ENCODE data around the gene UNC45A.

Gene UNC45A

GRCh38 chr15:90942354-90943120, 7.5 kb downstream of the UNC45A start:
- no peak for DNase-seq (ENCODE audit: low read depth)

- no peak for DNase-seq (ENCODE audit: low read depth)
Observed at GRCh38 chr15:90945091-90945490, 10.0 kb downstream of the UNC45A start.

- DNase-seq (ENCODE audit: low read depth) = no peak
Observed at GRCh38 chr15:90946538-90946937, 11.5 kb downstream of the UNC45A start.

GRCh38 chr15:90946941-90947576, 12.0 kb downstream of the UNC45A start:
- no peak for DNase-seq (ENCODE audit: low read depth)

- DNase-seq (ENCODE audit: low read depth) = no peak
Observed at GRCh38 chr15:90947577-90948357, 12.7 kb downstream of the UNC45A start.

- DNase-seq (ENCODE audit: low read depth) = no peak
Observed at GRCh38 chr15:90948506-90948905, 13.4 kb downstream of the UNC45A start.

- no peak for DNase-seq (ENCODE audit: low read depth)
Observed at GRCh38 chr15:90949979-90950675, 15.0 kb downstream of the UNC45A start.

- no peak for DNase-seq (ENCODE audit: low read depth)
Observed at GRCh38 chr15:90950676-90951075, 15.6 kb downstream of the UNC45A start.

GRCh38 chr15:90952901-90953677, 18.0 kb downstream of the UNC45A start:
- no peak for DNase-seq (ENCODE audit: low read depth)

- no peak for DNase-seq (ENCODE audit: low read depth)
Observed at GRCh38 chr15:90953947-90954711, 19.0 kb downstream of the UNC45A start.

- DNase-seq (ENCODE audit: low read depth) = peak; percentile 79
Observed at GRCh38 chr15:90954712-90955623, 19.9 kb downstream of the UNC45A start, which contains the start of gene RCCD1. Gene RCCD1, plus strand, starts transcription at chr15:90954884. Its CDS starts 1,851 bp downstream, at chr15:90956735.

- DNase-seq (ENCODE audit: low read depth) = no peak
Observed at GRCh38 chr15:90955624-90956273, 20.7 kb downstream of the UNC45A start.

GRCh38 chr15:90956274-90957030, 21.4 kb downstream of the UNC45A start:
- peak; percentile 57 for DNase-seq (ENCODE audit: low read depth)

- no peak for DNase-seq (ENCODE audit: low read depth)
Observed at GRCh38 chr15:90957031-90957790, 22.1 kb downstream of the UNC45A start.

GRCh38 chr15:90957791-90958190, 22.7 kb downstream of the UNC45A start:
- DNase-seq (ENCODE audit: low read depth) = no peak

GRCh38 chr15:90959028-90959595, 24.0 kb downstream of the UNC45A start:
- DNase-seq (ENCODE audit: low read depth) = no peak

- no peak for DNase-seq (ENCODE audit: low read depth)
Observed at GRCh38 chr15:90959894-90960293, 24.8 kb downstream of the UNC45A start.

All from activated gamma-delta T cell treated with anti-CD3 and anti-CD28 coated beads, Interleukin-2, amount 50 U/mL, for 16 hours (primary cell).